Vagina (tissue), 2 donors: ENCODE results near the gene BBS4. TPM values are rescaled to one million over a fixed set of nuclear protein-coding genes. Genes with fewer than 3 reads are reported as not detected.

Experiments used
- DNase-seq, 2 donors: peaks; one replicate each; pipeline ENCODE4 v3.0.0-alpha.2; 2017; ENCODE audit errors: extremely low spot score in 2 of 2
- H3K27ac ChIP-seq: fragments of 200-600 bp; sonication (generic); one replicate; pipeline ENCODE4 v1.5.1; 2019
- H3K27me3 ChIP-seq: fragments of 200-600 bp; sonication (generic); one replicate; pipeline ENCODE4 v1.5.1; 2019
- H3K36me3 ChIP-seq, 2 donors: fragments of 200-600 bp; sonication (generic); one replicate each; pipeline ENCODE4 v1.5.1; 2017 to 2019
- H3K4me1 ChIP-seq: fragments of 200-600 bp; sonication (generic); one replicate; pipeline ENCODE4 v1.5.1; 2019
- H3K4me3 ChIP-seq, 2 donors: fragments of 200-600 bp; sonication (generic); 1 replicate in 1 of 2; 2 replicates in 1 of 2; pipeline ENCODE4 v1.5.1; 2016 to 2019
- H3K9me3 ChIP-seq: fragments of 200-600 bp; sonication (generic); one replicate; pipeline ENCODE4 v1.5.1; 2019
- CTCF ChIP-seq, 3 experiments: fragments of 450-650 bp in 2 of 3; fragments of 200-600 bp in 1 of 3; sonication (generic) in 1 of 3; IDR thresholded peaks; one replicate each; pipeline ENCODE4 v1.5.1; 2017 to 2019; ENCODE audit warnings: antibody characterized with exemption in 3 of 3, mild to moderate bottlenecking in 2 of 3, moderate library complexity in 2 of 3
- POLR2A ChIP-seq, 2 donors: fragments of 450-650 bp; IDR thresholded peaks; one replicate each; pipeline ENCODE4 v1.6.1; 2017; ENCODE audit warnings: antibody characterized with exemption in 2 of 2, mild to moderate bottlenecking in 2 of 2, moderate library complexity in 2 of 2
- POLR2AphosphoS5 ChIP-seq, 2 donors: sonication (generic); formaldehyde crosslinking; IDR thresholded peaks; one replicate each; pipeline ENCODE4 v1.9.0; 2017; ENCODE audit warnings: antibody characterized with exemption in 2 of 2, mild to moderate bottlenecking in 2 of 2, low read depth in 1 of 2; ENCODE audit not compliant: insufficient read depth in 1 of 2
- intact Hi-C: fragments of 100-400 bp; cut with DNase I; formaldehyde crosslinking; loops from one replicate; pipeline ENCODE4 v1.15.1; 2023
- small RNA-seq: library from RNA; depleted of rRNA; stranded (forward); fragments of <200 nt; gene quantifications from one replicate; pipeline ENCODE3, GENCODE V24; 2016
- total RNA-seq: library from RNA; depleted of rRNA; stranded (reverse); fragments of >200 nt; gene quantifications from one replicate; pipeline ENCODE4 v1.2.3, GENCODE V29; 2016

Gene BBS4
- total RNA-seq, 1 donor from 2014 or later, result 37.1 TPM

- H3K9me3 ChIP-seq, result no peaks in the 10 kb centered on the region
- peak overlapping the region; percentile 89 for H3K27ac ChIP-seq
- H3K36me3 ChIP-seq, result no peaks in the 10 kb centered on the region
- DNase-seq, result no peak
- no peak overlapping the region for H3K4me3 ChIP-seq
- peaks cover 30% of the 10 kb centered on the region for H3K4me1 ChIP-seq
- TF ChIP-seq POLR2A (IDR thresholded peaks at IDR 0.05), result no peak
- TF ChIP-seq POLR2AphosphoS5 (IDR thresholded peaks at IDR 0.05; ENCODE audit: insufficient read depth in 1 of 2, low read depth in 1 of 2), result no peak
- no peak for TF ChIP-seq CTCF (IDR thresholded peaks at IDR 0.05)
- intact Hi-C loops, result no loop called here
- no peaks in the 10 kb centered on the region for H3K27me3 ChIP-seq
These were observed 99.8 kb downstream of the BBS4 start for GRCh38 chr15:72785841-72786240.

- H3K9me3 ChIP-seq, result no peaks in the 10 kb centered on the region
- no peak for DNase-seq
- intact Hi-C loops, result no loop called here
- TF ChIP-seq POLR2A (IDR thresholded peaks at IDR 0.05) (no peak), CTCF (IDR thresholded peaks at IDR 0.05) (no peak), POLR2AphosphoS5 (IDR thresholded peaks at IDR 0.05; ENCODE audit: insufficient read depth in 1 of 2, low read depth in 1 of 2) (no peak)
- H3K36me3 ChIP-seq, result no peaks in the 10 kb centered on the region
- no peak overlapping the region for H3K4me3 ChIP-seq
- no peaks in the 10 kb centered on the region for H3K27me3 ChIP-seq
- peaks cover 26% of the 10 kb centered on the region for H3K4me1 ChIP-seq
- no peak overlapping the region for H3K27ac ChIP-seq
These were observed 100.2 kb downstream of the BBS4 start for GRCh38 chr15:72786242-72786641.

GRCh38 chr15:72786676-72787345, 100.8 kb downstream of the BBS4 start:
- Histone ChIP-seq H3K27ac (no peak overlapping the region), H3K9me3 (no peaks in the 10 kb centered on the region), H3K4me3 (no peak overlapping the region), H3K27me3 (no peaks in the 10 kb centered on the region), H3K4me1 (peaks cover 24% of the 10 kb centered on the region), H3K36me3 (no peaks in the 10 kb centered on the region)
- intact Hi-C loops, result no loop called here
- no peak for DNase-seq
- TF ChIP-seq POLR2AphosphoS5 (IDR thresholded peaks at IDR 0.05; ENCODE audit: insufficient read depth in 1 of 2, low read depth in 1 of 2), result no peak
- no peak for TF ChIP-seq POLR2A (IDR thresholded peaks at IDR 0.05)
- TF ChIP-seq CTCF (IDR thresholded peaks at IDR 0.05), result no peak

- intact Hi-C loops, result no loop called here
- Histone ChIP-seq H3K9me3 (no peaks in the 10 kb centered on the region), H3K4me1 (peaks cover 17% of the 10 kb centered on the region), H3K4me3 (no peak overlapping the region), H3K27me3 (no peaks in the 10 kb centered on the region), H3K36me3 (no peaks in the 10 kb centered on the region), H3K27ac (no peak overlapping the region)
- no peak for DNase-seq
- TF ChIP-seq POLR2AphosphoS5 (IDR thresholded peaks at IDR 0.05; ENCODE audit: insufficient read depth in 1 of 2, low read depth in 1 of 2) (no peak), POLR2A (IDR thresholded peaks at IDR 0.05) (no peak), CTCF (IDR thresholded peaks at IDR 0.05) (no peak)
These were observed 101.5 kb downstream of the BBS4 start for GRCh38 chr15:72787526-72787925.

Small RNA genes within 50 kb of the gene (small RNA-seq; reads per million reads assigned to genes)
- not detected for gene RN7SL853P

Other genes starting within 250 kb of the BBS4 start
- 54.8 TPM for gene ARIH1, start 211.9 kb upstream of the BBS4 start, total RNA-seq
- not detected for gene GOLGA6B, start 31.5 kb upstream of the BBS4 start, total RNA-seq
- gene HIGD2B, start within 50 bp of the BBS4 start, total RNA-seq, result not detected
- 53.8 TPM for gene ADPGK, start 97.6 kb downstream of the BBS4 start, total RNA-seq